ENCODE measurements around the gene THSD4. TPM values are rescaled to one million over a fixed set of nuclear protein-coding genes. Genes with fewer than 3 reads are reported as not detected.

Gene THSD4
- total RNA-seq, 1 experiment from 2014 or later: 29.0 TPM

- no peaks in the 10 kb centered on the region for H3K27me3 ChIP-seq (ENCODE audit: low read length)
- no peaks in the 10 kb centered on the region for H3F3A ChIP-seq (ENCODE audit: low read length, unreplicated experiment)
- no peaks in the 10 kb centered on the region for H3K79me2 ChIP-seq (ENCODE audit: low read length)
- no peaks in the 10 kb centered on the region for H3K4me1 ChIP-seq (ENCODE audit: insufficient read depth, low read length)
- no peaks in the 10 kb centered on the region for H3K9me3 ChIP-seq (ENCODE audit: low read length)
- H3K4me2 ChIP-seq (ENCODE audit: low read length): no peak overlapping the region
- H4K20me1 ChIP-seq (ENCODE audit: low read length): no peaks in the 10 kb centered on the region
- H3K9me2 ChIP-seq (replicated peaks; ENCODE audit: low read length): no peaks in the 10 kb centered on the region
- ChIA-PET POLR2A (ENCODE audit: unreplicated experiment) (no interaction called here), CTCF (no interaction called here)
- no TSS peak for BruUV-seq (replicated peaks)
- intact Hi-C loops (cut with micrococcal nuclease): no loop called here
- H3K27ac ChIP-seq (ENCODE audit: low read length): no peak overlapping the region
- TF ChIP-seq CTCF (conservative IDR thresholded peaks at IDR 0.05; ENCODE audit: low read depth, low read length) (no peak), EZH2 (IDR thresholded peaks at IDR 0.05; ENCODE audit: low read length, unreplicated experiment) (no peak), EZH2phosphoT487 (IDR thresholded peaks at IDR 0.05; ENCODE audit: borderline replicate concordance, low read length) (no peak)
- H3K4me3 ChIP-seq (ENCODE audit: low read length): no peak overlapping the region
- no peak for DNase-seq
- no peaks in the 10 kb centered on the region for H3K36me3 ChIP-seq (ENCODE audit: low read depth, low read length)
- no peak for ATAC-seq
- H3K9ac ChIP-seq (ENCODE audit: low read length): no peak overlapping the region
- no peak overlapping the region for H2AFZ ChIP-seq (ENCODE audit: low read length)
These were observed 430.0 kb downstream of the THSD4 start for GRCh38 chr15:71545223-71545760.

- no peak overlapping the region for H3K4me2 ChIP-seq (ENCODE audit: low read length)
These were observed 430.7 kb downstream of the THSD4 start for GRCh38 chr15:71545923-71546322.

More at GRCh38 chr15:71545923-71546322, 430.7 kb downstream of the THSD4 start:
- intact Hi-C loops (cut with micrococcal nuclease): no loop called here
- DNase-seq: peak; percentile 6
- Histone ChIP-seq H3K4me1 (ENCODE audit: insufficient read depth, low read length) (no peaks in the 10 kb centered on the region), H3K36me3 (ENCODE audit: low read depth, low read length) (no peaks in the 10 kb centered on the region), H3F3A (ENCODE audit: low read length, unreplicated experiment) (no peaks in the 10 kb centered on the region), H3K9ac (ENCODE audit: low read length) (no peak overlapping the region), H3K27me3 (ENCODE audit: low read length) (no peaks in the 10 kb centered on the region), H2AFZ (ENCODE audit: low read length) (no peak overlapping the region), H3K79me2 (ENCODE audit: low read length) (no peaks in the 10 kb centered on the region), H3K9me2 (replicated peaks; ENCODE audit: low read length) (no peaks in the 10 kb centered on the region), H3K9me3 (ENCODE audit: low read length) (no peaks in the 10 kb centered on the region), H3K4me3 (ENCODE audit: low read length) (no peak overlapping the region), H3K27ac (ENCODE audit: low read length) (no peak overlapping the region), H4K20me1 (ENCODE audit: low read length) (no peaks in the 10 kb centered on the region)
- TF ChIP-seq CTCF (conservative IDR thresholded peaks at IDR 0.05; ENCODE audit: low read depth, low read length) (no peak), EZH2 (IDR thresholded peaks at IDR 0.05; ENCODE audit: low read length, unreplicated experiment) (no peak), EZH2phosphoT487 (IDR thresholded peaks at IDR 0.05; ENCODE audit: borderline replicate concordance, low read length) (no peak)
- no TSS peak for BruUV-seq (replicated peaks)
- no peak for ATAC-seq
- POLR2A ChIA-PET (ENCODE audit: unreplicated experiment): no interaction called here
- CTCF ChIA-PET: no interaction called here
